ENCODE results near the gene AGMO. TPM values are rescaled to one million over a fixed set of nuclear protein-coding genes. Genes with fewer than 3 reads are reported as not detected.

AGMO gene
- total and polyA plus RNA-seq, 2 donors (not counting 1 experiment from before 2014, with no cell fraction given): not detected

DNA sequence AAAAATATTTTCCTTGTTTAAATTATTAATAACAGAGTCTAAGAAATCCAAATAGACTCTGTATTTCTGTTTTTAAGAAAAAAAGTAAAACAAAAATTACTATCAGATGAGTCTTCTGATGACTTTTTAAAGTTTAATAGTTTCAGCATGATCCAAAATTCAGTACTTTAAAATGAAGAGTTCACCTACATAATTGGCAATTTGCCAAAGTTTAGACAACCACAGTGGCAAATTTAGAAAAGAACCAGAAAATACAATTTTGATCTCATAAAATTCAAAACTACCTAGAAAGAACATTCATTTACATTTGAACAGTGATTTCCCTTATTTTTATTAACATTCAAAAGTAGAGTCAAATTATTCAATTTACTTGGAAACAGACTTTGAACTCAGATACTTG, 56.1 kb downstream of the AGMO start:
- no peak overlapping the region for H3K27ac ChIP-seq (ENCODE audit: low read length in 2 of 2)
- H3K4me2 ChIP-seq (replicated peaks; ENCODE audit: low read depth, low read length, poor library complexity, severe bottlenecking): no peak overlapping the region
- H3K9me3 ChIP-seq (ENCODE audit: control extremely low read depth in 1 of 3, control insufficient read depth in 2 of 3, insufficient read depth in 1 of 3, low read length in 2 of 3): no peaks in the 10 kb centered on the region
- intact Hi-C loops (cut with micrococcal nuclease): no loop called here
- H3K4me1 ChIP-seq (ENCODE audit: control insufficient read depth in 2 of 2, insufficient read depth in 2 of 2, low read length in 2 of 2): no peaks in the 10 kb centered on the region
- H3K4me3 Mint-ChIP-seq: no peak overlapping the region
- no peaks in the 10 kb centered on the region for H3K36me3 ChIP-seq (replicated peaks in 1 of 2; ENCODE audit: control extremely low read depth in 1 of 2, control insufficient read depth in 1 of 2, extremely low read depth in 1 of 2, insufficient read depth in 2 of 2, low read length in 1 of 2)
- no peaks in the 10 kb centered on the region for H3K9me3 Mint-ChIP-seq (ENCODE audit: insufficient read depth)
- H2AFZ ChIP-seq (ENCODE audit: insufficient read depth, low read depth, low read length, poor library complexity, severe bottlenecking): no peak overlapping the region
- no peak for TF ChIP-seq EZH2 (IDR thresholded peaks at IDR 0.05; ENCODE audit: borderline replicate concordance, insufficient read depth, low read depth, low read length, poor library complexity, severe bottlenecking)
- TF ChIP-seq, protein P1, sequence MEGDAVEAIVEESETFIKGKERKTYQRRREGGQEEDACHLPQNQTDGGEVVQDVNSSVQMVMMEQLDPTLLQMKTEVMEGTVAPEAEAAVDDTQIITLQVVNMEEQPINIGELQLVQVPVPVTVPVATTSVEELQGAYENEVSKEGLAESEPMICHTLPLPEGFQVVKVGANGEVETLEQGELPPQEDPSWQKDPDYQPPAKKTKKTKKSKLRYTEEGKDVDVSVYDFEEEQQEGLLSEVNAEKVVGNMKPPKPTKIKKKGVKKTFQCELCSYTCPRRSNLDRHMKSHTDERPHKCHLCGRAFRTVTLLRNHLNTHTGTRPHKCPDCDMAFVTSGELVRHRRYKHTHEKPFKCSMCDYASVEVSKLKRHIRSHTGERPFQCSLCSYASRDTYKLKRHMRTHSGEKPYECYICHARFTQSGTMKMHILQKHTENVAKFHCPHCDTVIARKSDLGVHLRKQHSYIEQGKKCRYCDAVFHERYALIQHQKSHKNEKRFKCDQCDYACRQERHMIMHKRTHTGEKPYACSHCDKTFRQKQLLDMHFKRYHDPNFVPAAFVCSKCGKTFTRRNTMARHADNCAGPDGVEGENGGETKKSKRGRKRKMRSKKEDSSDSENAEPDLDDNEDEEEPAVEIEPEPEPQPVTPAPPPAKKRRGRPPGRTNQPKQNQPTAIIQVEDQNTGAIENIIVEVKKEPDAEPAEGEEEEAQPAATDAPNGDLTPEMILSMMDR (IDR thresholded peaks at IDR 0.05): no peak
- no peak overlapping the region for H3K27ac Mint-ChIP-seq
- DNase-seq (no peak), ATAC-seq (ENCODE audit: low read depth) (no peak)
- no peak overlapping the region for H3K9ac ChIP-seq (ENCODE audit: low read length)
- no peaks in the 10 kb centered on the region for H3K79me2 ChIP-seq (ENCODE audit: control insufficient read depth, insufficient read depth, low read length)
- CTCF ChIA-PET: no interaction called here
- H3K4me3 ChIP-seq (ENCODE audit: control extremely low read depth in 1 of 5, extremely low read depth in 1 of 5, insufficient read depth in 1 of 5, low read depth in 2 of 5, low read length in 4 of 5): no peak overlapping the region
- no peaks in the 10 kb centered on the region for H4K20me1 ChIP-seq (ENCODE audit: control insufficient read depth, insufficient read depth, low read length, poor library complexity, severe bottlenecking)
- no peaks in the 10 kb centered on the region for H3K4me1 Mint-ChIP-seq
- H3K27me3 ChIP-seq (replicated peaks in 1 of 4; ENCODE audit: control extremely low read depth in 1 of 4, control insufficient read depth in 3 of 4, insufficient read depth in 4 of 4, low read length in 3 of 4): no peaks in the 10 kb centered on the region
- H3K27me3 Mint-ChIP-seq: no peaks in the 10 kb centered on the region
- POLR2A ChIA-PET: no interaction called here

- ChIA-PET CTCF (no interaction called here), POLR2A (no interaction called here)
- H3K27ac ChIP-seq (ENCODE audit: low read length in 2 of 2): no peak overlapping the region
- no peak overlapping the region for H3K4me3 ChIP-seq (ENCODE audit: control extremely low read depth in 1 of 5, extremely low read depth in 1 of 5, insufficient read depth in 1 of 5, low read depth in 2 of 5, low read length in 4 of 5)
- no CpG with 5 or more reads among the region's 4 CpGs for WGBS (ENCODE audit: insufficient coverage)
- H3K27me3 ChIP-seq (replicated peaks in 1 of 4; ENCODE audit: control extremely low read depth in 1 of 4, control insufficient read depth in 3 of 4, insufficient read depth in 4 of 4, low read length in 3 of 4): no peaks in the 10 kb centered on the region
- H3K36me3 ChIP-seq (replicated peaks in 1 of 2; ENCODE audit: control extremely low read depth in 1 of 2, control insufficient read depth in 1 of 2, extremely low read depth in 1 of 2, insufficient read depth in 2 of 2, low read length in 1 of 2): no peaks in the 10 kb centered on the region
- no peak for DNase-seq
- Mint-ChIP-seq H3K27me3 (no peaks in the 10 kb centered on the region), H3K9me3 (ENCODE audit: insufficient read depth) (no peaks in the 10 kb centered on the region), H3K27ac (no peak overlapping the region), H3K4me3 (no peak overlapping the region), H3K4me1 (no peaks in the 10 kb centered on the region)
- H3K9me3 ChIP-seq (ENCODE audit: control extremely low read depth in 1 of 3, control insufficient read depth in 2 of 3, insufficient read depth in 1 of 3, low read length in 2 of 3): no peaks in the 10 kb centered on the region
- intact Hi-C loops (cut with micrococcal nuclease): no loop called here
- TF ChIP-seq, protein P1 (IDR thresholded peaks at IDR 0.05): no peak
- no peak for TF ChIP-seq EZH2 (IDR thresholded peaks at IDR 0.05; ENCODE audit: borderline replicate concordance, insufficient read depth, low read depth, low read length, poor library complexity, severe bottlenecking)
- ATAC-seq (ENCODE audit: low read depth): no peak
- no peaks in the 10 kb centered on the region for H4K20me1 ChIP-seq (ENCODE audit: control insufficient read depth, insufficient read depth, low read length, poor library complexity, severe bottlenecking)
- no peak overlapping the region for H2AFZ ChIP-seq (ENCODE audit: insufficient read depth, low read depth, low read length, poor library complexity, severe bottlenecking)
- H3K4me1 ChIP-seq (ENCODE audit: control insufficient read depth in 2 of 2, insufficient read depth in 2 of 2, low read length in 2 of 2): no peaks in the 10 kb centered on the region
- no peak overlapping the region for H3K4me2 ChIP-seq (replicated peaks; ENCODE audit: low read depth, low read length, poor library complexity, severe bottlenecking)
- H3K9ac ChIP-seq (ENCODE audit: low read length): no peak overlapping the region
- H3K79me2 ChIP-seq (ENCODE audit: control insufficient read depth, insufficient read depth, low read length): no peaks in the 10 kb centered on the region
These were observed 57.5 kb downstream of the AGMO start for GRCh38 chr7:15504351-15504750.

Data from B cell (primary cell).